ACC112 (cell line): ENCODE measurements around the gene ARHGAP5.

Experiments
- H2AFZ ChIP-seq: fragments of 200-600 bp; sonication (generic); one replicate; pipeline ENCODE4 v1.6.0; 2017; ENCODE audit warnings: antibody characterized with exemption, low read length; ENCODE audit not compliant: unreplicated experiment
- H3K27ac ChIP-seq: fragments of 200-600 bp; sonication (generic); 2 replicates; pipeline ENCODE4 v1.5.1; 2014; ENCODE audit warnings: low read depth, mild to moderate bottlenecking, antibody characterized with exemption, low read length, moderate library complexity
- H3K27me3 ChIP-seq: fragments of 200-600 bp; sonication (generic); 2 replicates; pipeline ENCODE4 v1.6.1; 2014; ENCODE audit warnings: mild to moderate bottlenecking, antibody characterized with exemption, low read length, moderate library complexity, mixed read lengths; ENCODE audit not compliant: insufficient read depth
- H3K36me3 ChIP-seq: fragments of 200-600 bp; sonication (generic); 2 replicates; pipeline ENCODE4 v1.6.1; 2016; ENCODE audit warnings: mild to moderate bottlenecking, antibody characterized with exemption, low read length, moderate library complexity, mixed read lengths; ENCODE audit not compliant: insufficient read depth
- H3K4me1 ChIP-seq: fragments of 200-600 bp; sonication (generic); one replicate; pipeline ENCODE4 v1.6.1; 2016; ENCODE audit warnings: low read length, mixed read lengths; ENCODE audit not compliant: insufficient read depth, unreplicated experiment, control insufficient read depth
- H3K4me3 ChIP-seq: fragments of 200-600 bp; sonication (generic); 2 replicates; pipeline ENCODE4 v1.5.1; 2014; ENCODE audit warnings: mild to moderate bottlenecking, low read depth, low read length
- H3K79me2 ChIP-seq: fragments of 200-600 bp; sonication (generic); one replicate; pipeline ENCODE4 v1.6.0; 2016; ENCODE audit warnings: low read length; ENCODE audit not compliant: control insufficient read depth, unreplicated experiment, insufficient read depth

Gene ARHGAP5

DNA sequence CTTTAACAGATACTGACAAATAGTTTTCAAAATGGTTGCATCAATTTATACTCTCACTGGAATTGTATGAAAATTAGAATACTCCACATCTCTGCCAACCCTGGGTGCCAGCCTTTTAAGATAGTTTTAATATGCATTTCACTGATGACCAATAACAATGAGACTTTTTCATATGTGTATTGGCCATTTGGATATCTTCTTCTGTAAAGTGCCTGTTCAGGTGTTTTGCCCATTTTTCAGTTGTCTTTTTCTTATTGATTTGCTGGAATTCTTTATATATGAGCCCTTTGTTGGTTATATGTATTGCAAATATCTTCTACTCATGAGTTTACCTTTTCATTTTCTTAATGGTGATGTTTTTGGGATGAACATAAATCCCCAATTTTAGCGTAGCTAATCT lies 108.0 kb downstream of the ARHGAP5 start:
- no peaks in the 10 kb centered on the region for H3K4me1 ChIP-seq

DNA sequence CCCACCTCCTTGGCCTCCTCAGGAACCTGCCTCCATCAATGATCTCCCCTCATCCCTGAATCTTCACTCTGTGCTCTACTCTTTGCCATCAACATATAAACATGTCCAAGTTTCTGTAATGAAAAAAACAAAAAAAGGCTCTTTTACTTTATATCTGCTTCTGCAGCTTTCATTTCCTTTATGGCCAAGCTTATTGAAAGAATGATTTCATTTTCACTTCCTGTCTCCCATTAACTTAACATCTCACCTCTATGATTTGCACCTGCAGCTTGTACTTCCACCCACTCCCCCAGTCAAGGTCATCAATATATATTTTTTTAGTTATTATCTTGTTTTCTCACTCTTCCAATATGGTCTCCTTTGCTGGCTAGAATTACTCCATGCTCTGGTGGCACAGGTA lies 109.1 kb downstream of the ARHGAP5 start:
- Histone ChIP-seq H3K4me1 (no peaks in the 10 kb centered on the region), H2AFZ (no peak overlapping the region)

More for the DNA sequence above, 108.0 kb downstream of the ARHGAP5 start:
- H3K79me2 ChIP-seq, result no peaks in the 10 kb centered on the region
- H3K4me3 ChIP-seq, result no peak overlapping the region
- H3K27ac ChIP-seq, result no peak overlapping the region
- H3K27me3 ChIP-seq, result no peaks in the 10 kb centered on the region
- no peaks in the 10 kb centered on the region for H3K36me3 ChIP-seq
- H2AFZ ChIP-seq, result no peak overlapping the region

GRCh38 chr14:32189811-32190210 lies 112.7 kb downstream of the ARHGAP5 start:
- no peak overlapping the region for H2AFZ ChIP-seq
- H3K36me3 ChIP-seq, result no peaks in the 10 kb centered on the region
- H3K27ac ChIP-seq, result no peak overlapping the region
- no peak overlapping the region for H3K4me3 ChIP-seq
- H3K27me3 ChIP-seq, result no peaks in the 10 kb centered on the region
- H3K4me1 ChIP-seq, result no peaks in the 10 kb centered on the region
- no peaks in the 10 kb centered on the region for H3K79me2 ChIP-seq

More for the DNA sequence above, 109.1 kb downstream of the ARHGAP5 start:
- H3K36me3 ChIP-seq, result no peaks in the 10 kb centered on the region
- no peaks in the 10 kb centered on the region for H3K27me3 ChIP-seq
- no peak overlapping the region for H3K4me3 ChIP-seq
- H3K79me2 ChIP-seq, result no peaks in the 10 kb centered on the region
- H3K27ac ChIP-seq, result no peak overlapping the region

DNA sequence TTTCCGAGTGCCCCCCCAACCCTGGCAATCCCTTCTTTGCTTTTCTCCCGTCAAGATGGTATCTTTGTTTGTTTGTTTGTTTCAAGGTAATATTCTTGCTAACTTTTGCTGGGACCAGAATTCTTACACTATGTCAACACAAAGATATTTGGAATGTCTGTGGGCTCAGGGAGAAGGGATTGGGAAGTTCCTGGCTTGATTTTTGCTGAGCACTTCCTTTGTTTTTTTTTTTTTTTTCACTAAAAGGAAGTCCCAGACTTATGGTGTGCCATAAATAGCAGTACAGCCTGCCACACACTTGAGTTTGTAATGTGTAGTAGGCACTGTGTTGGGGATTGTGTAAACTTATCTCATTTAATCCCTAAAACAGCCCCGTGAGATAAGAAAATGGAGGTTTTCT lies 113.6 kb downstream of the ARHGAP5 start:
- H2AFZ ChIP-seq, result no peak overlapping the region
- H3K27ac ChIP-seq, result no peak overlapping the region
- no peaks in the 10 kb centered on the region for H3K36me3 ChIP-seq
- no peaks in the 10 kb centered on the region for H3K4me1 ChIP-seq
- H3K4me3 ChIP-seq, result no peak overlapping the region
- no peaks in the 10 kb centered on the region for H3K27me3 ChIP-seq
- H3K79me2 ChIP-seq, result no peaks in the 10 kb centered on the region

GRCh38 chr14:32192712-32193373 lies 115.7 kb downstream of the ARHGAP5 start:
- H2AFZ ChIP-seq, result no peak overlapping the region
- no peaks in the 10 kb centered on the region for H3K36me3 ChIP-seq
- H3K27ac ChIP-seq, result no peak overlapping the region
- H3K27me3 ChIP-seq, result no peaks in the 10 kb centered on the region
- H3K4me3 ChIP-seq, result no peak overlapping the region
- H3K4me1 ChIP-seq, result no peaks in the 10 kb centered on the region
- no peaks in the 10 kb centered on the region for H3K79me2 ChIP-seq

DNA sequence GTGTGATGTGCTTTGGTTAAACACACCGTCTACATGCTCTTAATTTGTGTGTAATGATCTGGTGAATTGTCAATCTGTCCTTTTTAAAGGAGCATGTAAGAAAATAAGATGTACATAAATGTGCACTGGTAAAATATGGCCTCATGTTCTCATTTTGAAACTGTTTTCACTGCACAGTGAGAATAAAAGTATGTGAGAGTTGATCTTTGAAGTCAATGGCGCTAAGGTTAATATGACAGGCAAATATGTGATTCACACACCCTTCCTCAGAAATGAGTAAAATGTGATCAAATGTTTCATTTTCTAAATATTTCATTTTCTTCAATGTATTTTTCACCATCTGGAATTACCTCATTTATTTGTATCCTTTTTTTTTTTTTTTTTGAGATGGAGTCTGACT lies 116.4 kb downstream of the ARHGAP5 start:
- no peaks in the 10 kb centered on the region for H3K4me1 ChIP-seq
- H3K4me3 ChIP-seq, result no peak overlapping the region
- no peaks in the 10 kb centered on the region for H3K79me2 ChIP-seq
- no peak overlapping the region for H3K27ac ChIP-seq
- H3K27me3 ChIP-seq, result no peaks in the 10 kb centered on the region
- H3K36me3 ChIP-seq, result no peaks in the 10 kb centered on the region
- H2AFZ ChIP-seq, result no peak overlapping the region

DNA sequence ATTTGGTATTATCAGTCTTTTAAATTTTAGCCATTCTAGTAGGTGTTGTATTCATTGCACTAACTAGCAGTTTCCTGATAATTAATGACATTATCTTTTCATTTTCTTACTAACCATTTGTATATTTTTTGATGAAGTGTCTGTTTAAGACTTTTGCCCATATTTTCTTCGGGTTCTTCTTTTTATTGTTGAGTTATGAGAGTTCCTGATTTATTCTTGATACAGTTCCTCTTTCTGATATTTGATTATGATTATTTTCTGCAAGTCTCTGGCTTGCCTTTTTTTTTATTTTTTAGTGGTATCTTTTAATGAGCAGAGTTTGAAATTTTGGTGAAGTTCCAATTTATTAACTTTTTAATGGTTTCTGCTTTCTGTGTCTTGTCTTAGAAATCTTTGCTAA lies 118.5 kb downstream of the ARHGAP5 start:
- Histone ChIP-seq H3K27me3 (no peaks in the 10 kb centered on the region), H3K4me3 (no peak overlapping the region), H3K4me1 (no peaks in the 10 kb centered on the region), H2AFZ (no peak overlapping the region), H3K79me2 (no peaks in the 10 kb centered on the region), H3K36me3 (no peaks in the 10 kb centered on the region), H3K27ac (no peak overlapping the region)

- Histone ChIP-seq H3K27ac (no peak overlapping the region), H2AFZ (no peak overlapping the region), H3K4me1 (peaks cover 11% of the 10 kb centered on the region), H3K4me3 (no peak overlapping the region), H3K79me2 (no peaks in the 10 kb centered on the region), H3K27me3 (no peaks in the 10 kb centered on the region), H3K36me3 (no peaks in the 10 kb centered on the region)
These were observed 120.8 kb downstream of the ARHGAP5 start for GRCh38 chr14:32197919-32198318.

GRCh38 chr14:32200368-32201192 lies 123.5 kb downstream of the ARHGAP5 start:
- no peaks in the 10 kb centered on the region for H3K79me2 ChIP-seq
- no peaks in the 10 kb centered on the region for H3K36me3 ChIP-seq
- peak overlapping the region; percentile 89 for H3K4me3 ChIP-seq
- no peaks in the 10 kb centered on the region for H3K27me3 ChIP-seq
- H3K27ac ChIP-seq, result no peak overlapping the region
- H2AFZ ChIP-seq, result peak overlapping the region; percentile 78
- peaks cover 11% of the 10 kb centered on the region for H3K4me1 ChIP-seq

- H3K36me3 ChIP-seq, result no peaks in the 10 kb centered on the region
- no peaks in the 10 kb centered on the region for H3K79me2 ChIP-seq
- H3K27ac ChIP-seq, result no peak overlapping the region
- H3K27me3 ChIP-seq, result no peaks in the 10 kb centered on the region
- peaks cover 11% of the 10 kb centered on the region for H3K4me1 ChIP-seq
- peak overlapping the region; percentile 78 for H2AFZ ChIP-seq
- peak overlapping the region; percentile 89 for H3K4me3 ChIP-seq
These were observed 124.2 kb downstream of the ARHGAP5 start for GRCh38 chr14:32201193-32201815.
